Nephron (organoid): ENCODE results near the gene AIFM2.
A peak's percentile ranks its signal among the peaks of the same experiment; 100 is the strongest.

Experiments
- H3K27ac Mint-ChIP-seq, 3 experiments: 2 replicates each; pipeline ENCODE4 v1.8.0; 2020; ENCODE audit warnings: mixed read lengths in 3 of 3, mild to moderate bottlenecking in 2 of 3, moderate library complexity in 1 of 3
- H3K27me3 Mint-ChIP-seq: 2 replicates; pipeline ENCODE4 v1.8.0; 2021; ENCODE audit warnings: low read depth, mild to moderate bottlenecking, moderate library complexity, mixed read lengths
- H3K36me3 Mint-ChIP-seq: 2 replicates; pipeline ENCODE4 v1.8.0; 2020; ENCODE audit warnings: low read depth, mixed read lengths
- H3K4me1 Mint-ChIP-seq: 2 replicates; pipeline ENCODE4 v1.8.0; 2020; ENCODE audit warnings: mixed read lengths
- H3K4me3 Mint-ChIP-seq, 3 experiments: 2 replicates each; pipeline ENCODE4 v1.8.0; 2020; ENCODE audit warnings: mild to moderate bottlenecking in 3 of 3, mixed read lengths in 3 of 3, moderate library complexity in 2 of 3
- H3K9me3 Mint-ChIP-seq: 2 replicates; pipeline ENCODE4 v1.8.0; 2020; ENCODE audit warnings: mixed read lengths
- CTCF ChIP-seq, 3 experiments: fragments of 200-600 bp; sonication (generic); IDR thresholded peaks; one replicate each; pipeline ENCODE4 v1.5.0; 2021; ENCODE audit warnings: antibody characterized with exemption in 3 of 3; ENCODE audit not compliant: unreplicated experiment in 3 of 3

AIFM2 gene

GRCh38 chr10:70169649-70170364 lies 37.2 kb upstream of the AIFM2 start:
- Mint-ChIP-seq H3K4me1 (peaks cover 34% of the 10 kb centered on the region), H3K36me3 (peaks cover 8% of the 10 kb centered on the region), H3K4me3 (peak overlapping the region; percentile 94 to 98 (median 98)), H3K27ac (peak overlapping the region; percentile 68 to 97 (median 96)), H3K9me3 (no peaks in the 10 kb centered on the region), H3K27me3 (peaks cover 6% of the 10 kb centered on the region)
- TF ChIP-seq CTCF (IDR thresholded peaks at IDR 0.05; ENCODE audit: unreplicated experiment in 3 of 3), result no peak

- Mint-ChIP-seq H3K36me3 (peaks cover 8% of the 10 kb centered on the region), H3K4me3 (peak overlapping the region; percentile 94 to 98 (median 98)), H3K27me3 (peaks cover 3% of the 10 kb centered on the region), H3K9me3 (no peaks in the 10 kb centered on the region), H3K4me1 (peaks cover 36% of the 10 kb centered on the region), H3K27ac (peak overlapping the region; percentile 68 to 97 (median 96))
- TF ChIP-seq CTCF (IDR thresholded peaks at IDR 0.05; ENCODE audit: unreplicated experiment in 3 of 3), result no peak
Observed at GRCh38 chr10:70169011-70169410, 36.4 kb upstream of the AIFM2 start.

- Mint-ChIP-seq H3K27me3 (peaks cover 3% of the 10 kb centered on the region), H3K4me1 (peaks cover 49% of the 10 kb centered on the region), H3K9me3 (no peaks in the 10 kb centered on the region), H3K4me3 (peak overlapping the region; percentile 61 to 68 (median 61)), H3K36me3 (peaks cover 13% of the 10 kb centered on the region), H3K27ac (peak overlapping the region in 1 of 3 experiments; percentile 12)
- TF ChIP-seq CTCF (IDR thresholded peaks at IDR 0.05; ENCODE audit: unreplicated experiment in 3 of 3), result no peak
Observed at GRCh38 chr10:70167246-70167645, 34.6 kb upstream of the AIFM2 start.

DNA sequence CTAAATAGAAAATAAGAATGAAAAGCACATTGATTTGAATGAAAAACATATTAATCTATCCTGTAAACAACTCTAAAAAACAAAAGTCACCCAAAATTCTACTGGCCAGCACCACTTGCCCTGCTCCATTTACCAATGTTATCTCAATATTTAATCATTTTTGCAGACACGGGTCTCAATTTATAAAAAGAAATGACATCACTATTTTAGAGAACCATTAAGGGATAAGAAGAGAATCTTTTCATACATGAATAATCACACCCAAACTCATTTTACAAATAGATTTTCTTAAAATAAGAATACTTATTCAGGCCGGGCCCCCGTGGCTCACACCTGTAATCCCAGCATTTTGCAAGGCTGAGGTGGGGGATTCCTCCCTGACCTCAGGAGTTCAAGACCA lies 33.8 kb upstream of the AIFM2 start:
- peaks cover 55% of the 10 kb centered on the region for H3K4me1 Mint-ChIP-seq
- H3K9me3 Mint-ChIP-seq, result no peaks in the 10 kb centered on the region
- H3K36me3 Mint-ChIP-seq, result peaks cover 13% of the 10 kb centered on the region
- H3K4me3 Mint-ChIP-seq, result peak overlapping the region in 1 of 3 experiments; percentile 21
- H3K27me3 Mint-ChIP-seq, result peaks cover 3% of the 10 kb centered on the region
- TF ChIP-seq CTCF (IDR thresholded peaks at IDR 0.05; ENCODE audit: unreplicated experiment in 3 of 3), result no peak
- H3K27ac Mint-ChIP-seq, result no peak overlapping the region

DNA sequence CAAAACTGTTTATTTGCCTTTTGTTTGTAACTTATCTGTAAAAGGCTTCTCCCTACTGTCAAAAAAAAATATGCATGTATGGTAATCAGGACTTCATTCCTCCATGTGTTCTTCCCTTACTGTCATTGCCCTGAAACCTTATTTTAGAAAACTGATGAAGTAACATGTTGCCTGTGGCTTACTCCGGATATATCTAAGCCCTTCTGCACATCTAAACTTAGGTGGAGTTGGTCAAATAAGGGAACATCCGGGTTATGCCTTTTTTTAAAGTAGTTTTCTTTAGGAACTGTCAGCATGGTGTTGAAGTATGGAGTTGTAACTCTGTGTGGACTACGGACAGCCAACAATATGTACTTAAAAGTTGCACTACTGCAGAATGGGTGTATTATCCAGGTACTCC lies 31.5 kb upstream of the AIFM2 start:
- no peak for TF ChIP-seq CTCF (IDR thresholded peaks at IDR 0.05; ENCODE audit: unreplicated experiment in 3 of 3)
- no peaks in the 10 kb centered on the region for H3K9me3 Mint-ChIP-seq
- no peak overlapping the region for H3K4me3 Mint-ChIP-seq
- peaks cover 52% of the 10 kb centered on the region for H3K4me1 Mint-ChIP-seq
- H3K27ac Mint-ChIP-seq, result no peak overlapping the region
- peaks cover 25% of the 10 kb centered on the region for H3K36me3 Mint-ChIP-seq
- H3K27me3 Mint-ChIP-seq, result no peaks in the 10 kb centered on the region

- H3K36me3 Mint-ChIP-seq, result peaks cover 29% of the 10 kb centered on the region
- H3K4me3 Mint-ChIP-seq, result no peak overlapping the region
- H3K27ac Mint-ChIP-seq, result no peak overlapping the region
- no peaks in the 10 kb centered on the region for H3K9me3 Mint-ChIP-seq
- TF ChIP-seq CTCF (IDR thresholded peaks at IDR 0.05; ENCODE audit: unreplicated experiment in 3 of 3), result no peak
- H3K4me1 Mint-ChIP-seq, result peaks cover 44% of the 10 kb centered on the region
- H3K27me3 Mint-ChIP-seq, result no peaks in the 10 kb centered on the region
Observed at GRCh38 chr10:70163448-70163847, 30.8 kb upstream of the AIFM2 start.
